NCI-H1694 (cell line): ENCODE data around the gene TMOD1.
"Not testable (repeated sequence)": the region's sequence is repeated elsewhere in the genome, so short reads cannot be mapped to it uniquely, and the experiment has no call there.

Source experiments
- DNase-seq: peaks from one replicate; lab custom pipeline; 2025; lab: John Stamatoyannopoulos, UW

Gene TMOD1

GRCh38 chr9:97599314-97599846 lies 97.9 kb downstream of the TMOD1 start:
- DNase-seq: no peak

GRCh38 chr9:97600531-97601227 lies 99.2 kb downstream of the TMOD1 start:
- no peak for DNase-seq

GRCh38 chr9:97601228-97601898 lies 99.9 kb downstream of the TMOD1 start:
- no peak for DNase-seq

- no peak for DNase-seq
These were observed 101.0 kb downstream of the TMOD1 start for GRCh38 chr9:97602430-97602829.

GRCh38 chr9:97604901-97605645 lies 103.6 kb downstream of the TMOD1 start:
- no peak for DNase-seq

- peak; percentile 73 for DNase-seq
These were observed 114.1 kb downstream of the TMOD1 start for GRCh38 chr9:97615439-97616072.

GRCh38 chr9:97617939-97618416 lies 116.5 kb downstream of the TMOD1 start:
- no peak for DNase-seq

- DNase-seq: not testable (repeated sequence)
These were observed 118.6 kb downstream of the TMOD1 start for GRCh38 chr9:97620063-97620462.

GRCh38 chr9:97622483-97622882 lies 121.0 kb downstream of the TMOD1 start:
- DNase-seq: not testable (repeated sequence)

- DNase-seq: no peak
These were observed 122.5 kb downstream of the TMOD1 start for GRCh38 chr9:97623946-97624345.

GRCh38 chr9:97625620-97626019 lies 124.2 kb downstream of the TMOD1 start:
- DNase-seq: no peak

- DNase-seq: no peak
These were observed 126.2 kb downstream of the TMOD1 start for GRCh38 chr9:97627624-97628023.

GRCh38 chr9:97628668-97629067 lies 127.2 kb downstream of the TMOD1 start:
- DNase-seq: no peak

GRCh38 chr9:97629156-97629555 lies 127.7 kb downstream of the TMOD1 start:
- DNase-seq: no peak

GRCh38 chr9:97630591-97630990 lies 129.1 kb downstream of the TMOD1 start:
- DNase-seq: no peak

GRCh38 chr9:97632248-97632984 lies 130.9 kb downstream of the TMOD1 start:
- DNase-seq: peak; percentile 68

GRCh38 chr9:97632985-97633858 lies 131.8 kb downstream of the TMOD1 start, which contains the start of the genes NCBP1 and TSTD2:
Gene NCBP1, plus strand, starts transcription at chr9:97633821. Its CDS starts 61 bp downstream, at chr9:97633882.
Gene TSTD2, minus strand, starts transcription at chr9:97633368. Its CDS starts 5,806 bp downstream, at chr9:97627562.
- peak; percentile 93 for DNase-seq

GRCh38 chr9:97633859-97634490 lies 132.5 kb downstream of the TMOD1 start:
- no peak for DNase-seq

GRCh38 chr9:97635026-97635425 lies 133.6 kb downstream of the TMOD1 start:
- no peak for DNase-seq

- DNase-seq: no peak
These were observed 135.4 kb downstream of the TMOD1 start for GRCh38 chr9:97636903-97637302.
